BE2C (cell line): ENCODE data around the gene ZNF44.
"Not testable (repeated sequence)": the region's sequence is repeated elsewhere in the genome, so short reads cannot be mapped to it uniquely, and the experiment has no call there.

Experiments
- DNase-seq: peaks from one replicate; pipeline ENCODE4 v3.0.0-alpha.2; 2020
- H3K27me3 ChIP-seq: fragments of 250-450 bp; sonication (Bioruptor Pico); 2 replicates; pipeline ENCODE4 v1.5.1; 2020; ENCODE audit warnings: mild to moderate bottlenecking
- H3K36me3 ChIP-seq: fragments of 250-450 bp; sonication (Bioruptor Pico); 2 replicates; pipeline ENCODE4 v1.5.1; 2020; ENCODE audit warnings: mild to moderate bottlenecking
- H3K4me1 ChIP-seq: fragments of 250-450 bp; sonication (Bioruptor Pico); 2 replicates; pipeline ENCODE4 v1.5.1; 2020
- H3K4me3 ChIP-seq: 2 replicates; pipeline ENCODE4 v1.5.1; 2011; ENCODE audit warnings: low read depth, low read length
- H3K9me3 ChIP-seq: fragments of 250-450 bp; sonication (Bioruptor Pico); 2 replicates; pipeline ENCODE4 v1.5.1; 2020
- TF ChIP-seq, protein P1 (sequence below): IDR thresholded peaks from 2 replicates; pipeline ENCODE4 v1.5.1; 2012; ENCODE audit warnings: mild to moderate bottlenecking, low read depth, low read length

Gene ZNF44

DNA sequence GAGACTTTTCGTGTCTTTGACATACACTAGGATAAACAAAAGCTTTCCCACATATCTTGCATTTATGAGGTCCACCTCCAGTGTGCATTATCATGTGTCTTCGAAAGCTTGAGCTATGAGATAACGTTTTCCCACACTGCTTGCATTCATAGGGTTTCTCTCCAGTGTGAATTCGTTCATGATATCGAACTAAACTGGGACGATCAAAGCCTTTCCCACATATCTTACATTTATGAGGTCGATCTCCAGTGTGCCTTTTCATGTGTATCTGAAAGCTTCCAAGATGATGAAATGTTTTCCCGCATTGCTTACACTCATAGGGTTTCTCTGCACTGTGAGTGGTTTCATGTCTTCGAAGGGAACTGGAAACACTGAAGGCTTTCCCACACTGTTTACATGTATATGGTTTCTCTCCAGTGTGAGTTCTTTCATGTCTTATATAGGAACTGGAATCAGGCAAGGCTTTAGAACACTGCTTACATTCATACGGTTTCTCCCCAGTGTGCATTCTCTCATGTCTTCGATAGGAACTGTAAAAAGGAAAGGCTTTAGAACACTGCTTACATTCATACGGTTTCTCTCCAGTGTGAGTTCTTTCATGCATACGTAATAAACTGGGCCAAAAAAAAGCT, 24.2 kb upstream of the ZNF44 start:
- Histone ChIP-seq H3K9me3 (peaks cover 3% of the 10 kb centered on the region; the same call in 1 of the 2 replicates), H3K4me3 (no peak overlapping the region), H3K27me3 (no peaks in the 10 kb centered on the region), H3K4me1 (no peaks in the 10 kb centered on the region), H3K36me3 (no peaks in the 10 kb centered on the region)
- DNase-seq: no peak
- TF ChIP-seq, protein P1, sequence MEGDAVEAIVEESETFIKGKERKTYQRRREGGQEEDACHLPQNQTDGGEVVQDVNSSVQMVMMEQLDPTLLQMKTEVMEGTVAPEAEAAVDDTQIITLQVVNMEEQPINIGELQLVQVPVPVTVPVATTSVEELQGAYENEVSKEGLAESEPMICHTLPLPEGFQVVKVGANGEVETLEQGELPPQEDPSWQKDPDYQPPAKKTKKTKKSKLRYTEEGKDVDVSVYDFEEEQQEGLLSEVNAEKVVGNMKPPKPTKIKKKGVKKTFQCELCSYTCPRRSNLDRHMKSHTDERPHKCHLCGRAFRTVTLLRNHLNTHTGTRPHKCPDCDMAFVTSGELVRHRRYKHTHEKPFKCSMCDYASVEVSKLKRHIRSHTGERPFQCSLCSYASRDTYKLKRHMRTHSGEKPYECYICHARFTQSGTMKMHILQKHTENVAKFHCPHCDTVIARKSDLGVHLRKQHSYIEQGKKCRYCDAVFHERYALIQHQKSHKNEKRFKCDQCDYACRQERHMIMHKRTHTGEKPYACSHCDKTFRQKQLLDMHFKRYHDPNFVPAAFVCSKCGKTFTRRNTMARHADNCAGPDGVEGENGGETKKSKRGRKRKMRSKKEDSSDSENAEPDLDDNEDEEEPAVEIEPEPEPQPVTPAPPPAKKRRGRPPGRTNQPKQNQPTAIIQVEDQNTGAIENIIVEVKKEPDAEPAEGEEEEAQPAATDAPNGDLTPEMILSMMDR: no peak

DNA sequence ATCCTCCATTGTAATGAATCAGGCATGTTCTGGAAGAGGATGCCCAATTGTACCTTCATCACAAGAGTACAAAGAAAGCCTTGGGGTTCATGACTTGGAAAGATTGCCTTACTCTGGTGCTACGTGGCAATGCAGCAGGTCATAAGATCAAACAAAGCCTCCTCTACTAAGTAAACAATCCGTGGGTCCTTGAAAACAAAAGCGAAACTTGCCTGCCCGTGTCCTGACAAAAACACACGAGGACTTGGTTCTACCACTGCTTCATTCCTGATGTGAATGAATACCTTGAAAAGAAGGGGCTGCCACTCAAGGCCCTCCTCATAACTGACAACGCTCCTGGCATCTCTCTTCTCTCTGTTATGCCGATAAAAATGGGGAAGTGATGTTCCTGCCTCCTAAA, 19.9 kb upstream of the ZNF44 start:
- DNase-seq: no peak
- H3K9me3 ChIP-seq: peaks cover 3% of the 10 kb centered on the region; the same call in 1 of the 2 replicates

DNA sequence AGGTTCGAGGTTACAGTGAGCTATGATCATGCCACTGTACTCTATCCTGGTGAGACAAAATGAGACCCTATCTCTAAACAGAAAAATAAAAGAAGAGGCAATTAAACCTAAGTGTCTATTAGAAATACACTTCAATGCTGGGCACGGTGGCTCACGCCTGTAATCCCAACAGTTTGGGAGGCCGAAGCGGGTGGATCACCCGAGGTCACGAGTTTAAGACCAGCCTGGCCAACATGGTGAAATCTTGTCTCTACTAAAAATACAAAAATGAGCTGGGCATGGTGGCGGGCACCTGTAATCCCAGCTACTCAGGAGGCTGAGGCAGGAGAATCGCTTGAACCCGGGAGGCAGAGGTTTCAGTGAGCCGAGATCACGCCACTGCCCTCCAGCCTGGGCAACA, 14.2 kb upstream of the ZNF44 start:
- DNase-seq, H3K4me3 ChIP-seq, H3K9me3 ChIP-seq, H3K4me1 ChIP-seq, H3K36me3 ChIP-seq, H3K27me3 ChIP-seq: not testable (repeated sequence)

More for the DNA sequence above, 19.9 kb upstream of the ZNF44 start:
- TF ChIP-seq, protein P1: no peak
- H3K36me3 ChIP-seq: no peaks in the 10 kb centered on the region
- no peaks in the 10 kb centered on the region for H3K4me1 ChIP-seq
- no peaks in the 10 kb centered on the region for H3K27me3 ChIP-seq
- H3K4me3 ChIP-seq: no peak overlapping the region

DNA sequence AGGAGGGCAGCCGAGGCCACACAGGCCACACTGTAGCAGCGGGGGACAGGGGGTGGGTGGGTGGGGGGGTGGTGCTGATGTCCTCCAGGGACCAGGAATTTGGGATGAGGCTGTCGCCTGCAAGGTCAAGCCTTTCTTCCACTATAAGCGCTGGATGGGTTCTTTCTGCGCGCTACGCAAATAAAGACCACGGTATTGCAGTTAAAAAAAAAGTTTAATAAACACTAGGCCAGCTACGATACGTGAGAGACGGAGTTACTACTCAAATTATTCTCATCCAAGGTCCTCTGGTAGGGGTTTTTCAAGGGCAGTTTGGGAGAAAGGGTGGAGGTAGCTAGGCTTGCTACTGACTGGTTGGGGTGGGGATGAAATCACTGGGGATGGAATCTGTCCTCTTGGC, 508 bp upstream of the ZNF44 start:
- no peak for DNase-seq
- TF ChIP-seq, protein P1: no peak
- peak overlapping the region; percentile 93 for H3K4me3 ChIP-seq
- H3K4me1 ChIP-seq: no peaks in the 10 kb centered on the region; the same call in 1 of the 2 replicates
- no peaks in the 10 kb centered on the region for H3K9me3 ChIP-seq
- no peaks in the 10 kb centered on the region for H3K27me3 ChIP-seq
- H3K36me3 ChIP-seq: no peaks in the 10 kb centered on the region; the same call in 1 of the 2 replicates

DNA sequence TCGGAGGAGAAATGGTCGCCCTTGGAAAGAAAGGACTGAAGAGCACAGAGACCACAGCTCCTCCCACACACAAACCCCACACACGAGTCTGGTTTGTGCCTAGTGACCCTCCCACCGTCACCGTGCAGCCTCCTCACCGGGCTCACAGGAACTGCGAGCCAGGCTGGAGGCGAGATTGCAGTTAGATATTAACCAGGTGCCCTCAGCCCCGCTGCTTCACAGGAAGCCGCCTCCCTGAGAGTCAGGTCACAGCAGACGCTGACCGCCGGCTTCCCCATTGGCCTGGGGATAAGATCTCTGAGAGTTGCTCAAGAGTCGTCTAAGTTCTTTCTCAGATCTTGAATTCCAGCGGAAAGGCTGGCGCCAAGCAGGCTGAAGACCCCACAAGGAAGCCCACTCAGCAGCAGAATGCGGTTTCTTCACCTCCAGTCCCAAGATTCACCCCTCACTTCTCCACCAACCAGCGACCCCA, 870 bp downstream of the ZNF44 start:
- no peaks in the 10 kb centered on the region; the same call in 1 of the 2 replicates for H3K4me1 ChIP-seq
- H3K36me3 ChIP-seq: no peaks in the 10 kb centered on the region; the same call in 1 of the 2 replicates
- H3K4me3 ChIP-seq: peak overlapping the region; percentile 93
- DNase-seq: peak; percentile 55
- no peaks in the 10 kb centered on the region for H3K9me3 ChIP-seq
- no peaks in the 10 kb centered on the region for H3K27me3 ChIP-seq
- TF ChIP-seq, protein P1: no peak

DNA sequence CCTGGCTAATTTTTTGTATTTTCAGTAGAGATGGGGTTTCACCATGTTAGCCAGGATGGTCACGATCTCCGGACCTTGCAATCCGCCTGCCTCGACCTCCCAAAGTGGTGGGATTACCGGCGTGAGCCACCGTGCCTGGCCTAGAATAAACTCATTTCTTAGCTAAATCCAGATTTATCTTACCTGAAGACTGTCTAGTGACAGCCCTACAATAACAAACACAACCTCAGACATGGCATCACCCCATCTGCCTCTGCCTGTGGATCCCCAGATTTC, 5.0 kb downstream of the ZNF44 start:
- no peak overlapping the region for H3K4me3 ChIP-seq
- H3K4me1 ChIP-seq: no peaks in the 10 kb centered on the region; the same call in 1 of the 2 replicates
- DNase-seq: no peak
- no peaks in the 10 kb centered on the region; the same call in 1 of the 2 replicates for H3K9me3 ChIP-seq
- H3K27me3 ChIP-seq: no peaks in the 10 kb centered on the region
- TF ChIP-seq, protein P1: no peak
- peaks cover 3% of the 10 kb centered on the region; the same call in 1 of the 2 replicates for H3K36me3 ChIP-seq
